HG03280 (cell line): ENCODE measurements around the gene IL36RN.
"Not testable (repeated sequence)": the region's sequence is repeated elsewhere in the genome, so short reads cannot be mapped to it uniquely, and the experiment has no call there.

Experiments
- ATAC-seq: cut with Tn5 transposase; IDR thresholded peaks from one replicate; pipeline ENCODE4 v1.9.1; 2021; ENCODE audit warnings: mild to moderate bottlenecking, moderate library complexity; ENCODE audit not compliant: unreplicated experiment

The IL36RN gene

DNA sequence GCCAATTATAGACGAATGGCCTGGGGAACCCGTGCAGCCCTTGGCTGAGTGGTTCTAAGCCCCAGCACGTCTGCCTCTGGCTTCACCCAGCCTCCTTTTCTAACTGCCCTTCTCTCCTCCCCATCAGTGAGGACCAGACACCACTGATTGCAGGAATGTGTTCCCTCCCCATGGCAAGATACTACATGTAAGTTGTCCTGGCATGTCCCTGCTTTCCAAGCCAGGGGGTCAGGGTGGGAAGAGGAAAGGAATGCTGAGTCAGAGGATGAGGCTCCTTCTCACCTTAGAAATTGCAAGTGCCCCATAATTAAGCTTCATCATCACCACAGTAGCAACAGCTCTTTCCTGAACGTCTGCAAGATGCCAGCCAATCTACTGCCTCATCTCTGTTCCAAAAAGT is 13.6 kb downstream of the IL36RN start:
- no peak for ATAC-seq

DNA sequence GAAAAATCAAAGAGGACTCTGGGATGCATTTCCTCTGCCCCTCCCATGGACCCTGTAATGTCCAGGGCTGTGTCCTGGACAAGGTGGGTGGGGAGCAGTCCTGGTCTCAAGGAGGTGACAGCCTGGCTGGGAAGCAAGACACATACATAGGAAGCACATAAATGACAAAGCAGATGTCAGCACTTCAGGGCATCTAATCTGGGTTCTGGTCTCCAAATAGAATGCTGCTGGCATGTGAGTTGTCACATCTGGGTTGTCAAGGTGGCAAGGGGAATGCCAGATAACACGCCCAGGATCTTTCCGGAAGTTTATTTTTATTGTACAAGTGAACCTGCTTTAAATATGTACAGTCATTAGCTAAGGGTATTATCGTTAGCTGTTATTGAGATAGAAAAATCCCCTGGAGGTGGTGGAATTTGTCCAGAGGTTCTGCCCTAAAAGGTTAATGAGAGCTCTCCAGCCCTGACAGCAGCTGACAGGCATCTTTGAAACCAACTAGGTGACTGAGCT is 14.4 kb downstream of the IL36RN start:
- ATAC-seq = no peak

DNA sequence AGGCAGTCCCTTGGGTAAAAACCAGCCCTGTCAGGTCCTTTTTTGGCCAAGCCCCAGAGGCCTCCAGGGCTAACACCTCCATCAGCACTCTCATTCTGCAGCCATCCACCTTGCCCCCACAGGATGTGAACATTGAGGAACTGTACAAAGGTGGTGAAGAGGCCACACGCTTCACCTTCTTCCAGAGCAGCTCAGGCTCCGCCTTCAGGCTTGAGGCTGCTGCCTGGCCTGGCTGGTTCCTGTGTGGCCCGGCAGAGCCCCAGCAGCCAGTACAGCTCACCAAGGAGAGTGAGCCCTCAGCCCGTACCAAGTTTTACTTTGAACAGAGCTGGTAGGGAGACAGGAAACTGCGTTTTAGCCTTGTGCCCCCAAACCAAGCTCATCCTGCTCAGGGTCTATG is 16.0 kb downstream of the IL36RN start:
- ATAC-seq = no peak

GRCh38 chr2:113075600-113075999 is 16.6 kb downstream of the IL36RN start:
- ATAC-seq = no peak

DNA sequence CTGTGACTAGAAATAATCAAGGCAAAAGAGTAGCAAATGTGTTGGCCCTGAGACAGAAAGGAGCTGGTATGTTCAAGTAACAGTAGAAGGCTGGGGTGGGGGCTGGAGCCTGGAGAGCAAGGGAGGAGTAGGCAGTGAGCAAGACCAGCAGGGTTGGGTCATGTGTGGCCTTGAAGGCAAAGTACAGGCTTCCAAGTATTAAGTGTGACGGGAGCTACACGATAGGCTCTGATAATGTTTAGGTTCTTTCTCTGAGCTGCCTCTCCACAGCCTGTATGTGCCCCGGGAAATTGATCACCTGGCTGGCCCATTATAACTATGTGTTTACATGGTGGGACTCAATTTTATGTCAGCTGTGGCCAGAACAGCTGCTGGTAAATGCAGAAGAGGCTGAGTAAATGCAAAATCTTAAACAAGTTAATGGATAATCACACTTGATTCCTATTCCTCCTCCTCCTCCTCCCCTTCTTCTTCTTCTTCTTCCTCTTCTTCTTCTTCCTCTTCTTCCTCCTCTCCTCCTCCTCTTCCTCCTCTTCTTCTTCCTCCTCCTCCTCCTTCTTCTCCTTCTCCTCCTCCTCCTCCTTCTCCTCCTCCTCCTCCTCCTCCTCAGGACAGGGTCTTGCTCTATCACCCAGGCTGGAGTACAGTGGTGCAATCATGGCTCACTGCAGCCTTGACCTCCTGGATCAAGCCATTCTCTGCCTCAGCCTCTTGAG is 18.1 kb downstream of the IL36RN start:
- ATAC-seq = no peak

DNA sequence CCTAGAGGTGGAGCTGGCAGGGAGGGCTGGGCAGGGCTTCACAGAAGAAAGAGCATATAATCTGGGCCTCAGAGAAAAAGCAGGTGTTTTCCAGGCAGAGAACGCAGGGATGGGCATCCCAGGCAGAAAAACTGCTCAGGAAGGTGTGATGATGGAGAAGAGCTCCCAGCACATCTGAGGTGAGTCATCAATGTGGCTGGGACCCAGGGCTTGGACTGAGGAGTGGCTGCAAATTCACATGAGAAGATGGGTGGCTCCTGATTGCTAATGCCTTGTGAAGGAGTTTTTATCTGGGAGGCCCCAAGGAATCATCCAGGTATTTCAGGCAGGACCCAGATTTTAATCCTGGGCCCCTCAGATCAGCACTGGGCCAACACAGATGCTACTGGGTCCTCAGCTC is 18.9 kb downstream of the IL36RN start:
- ATAC-seq = no peak

- ATAC-seq = no peak
Observed at GRCh38 chr2:113078350-113078839, 19.4 kb downstream of the IL36RN start.

GRCh38 chr2:113079131-113079530 is 20.1 kb downstream of the IL36RN start:
- ATAC-seq = no peak

DNA sequence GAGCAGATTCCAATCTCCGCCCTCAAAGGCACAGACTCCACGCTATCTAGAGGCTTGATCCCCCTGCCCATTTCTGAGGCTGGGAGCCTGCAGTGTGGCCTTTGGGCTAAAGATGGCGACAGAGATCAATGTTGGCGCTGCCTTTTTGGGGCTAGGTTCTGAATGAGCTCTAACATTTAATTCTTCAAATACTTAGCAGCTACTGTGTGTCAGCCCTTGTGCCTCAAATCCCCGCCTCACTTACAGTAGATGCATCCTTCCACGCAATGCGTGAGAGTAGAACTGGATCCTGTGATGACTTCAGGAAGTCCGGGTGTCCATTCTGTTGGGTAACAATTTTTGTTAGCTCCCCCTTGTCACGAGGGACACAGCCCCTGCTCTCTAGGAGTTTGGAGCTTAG is 21.1 kb downstream of the IL36RN start:
- ATAC-seq = no peak

GRCh38 chr2:113081488-113082210 is 22.7 kb downstream of the IL36RN start:
- no peak for ATAC-seq

DNA sequence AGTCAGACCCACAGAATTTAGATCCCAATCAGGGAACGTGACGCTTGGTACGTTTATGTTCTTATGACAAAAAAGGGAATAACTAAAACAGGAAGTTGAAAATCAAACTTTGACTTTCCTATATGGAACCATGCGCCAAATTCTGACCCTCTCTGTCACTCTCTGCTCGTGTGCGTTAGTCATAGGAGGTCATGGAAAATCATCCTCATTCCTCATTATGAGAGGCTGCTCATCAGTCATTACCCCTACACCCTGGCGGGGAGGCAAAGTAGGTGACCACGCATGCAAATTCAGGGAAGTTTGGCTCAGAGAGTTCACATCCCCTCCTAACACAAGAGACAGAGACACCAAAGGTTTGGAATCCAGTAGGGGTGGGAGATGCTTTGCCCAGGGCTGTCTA is 24.3 kb downstream of the IL36RN start:
- ATAC-seq = no peak

DNA sequence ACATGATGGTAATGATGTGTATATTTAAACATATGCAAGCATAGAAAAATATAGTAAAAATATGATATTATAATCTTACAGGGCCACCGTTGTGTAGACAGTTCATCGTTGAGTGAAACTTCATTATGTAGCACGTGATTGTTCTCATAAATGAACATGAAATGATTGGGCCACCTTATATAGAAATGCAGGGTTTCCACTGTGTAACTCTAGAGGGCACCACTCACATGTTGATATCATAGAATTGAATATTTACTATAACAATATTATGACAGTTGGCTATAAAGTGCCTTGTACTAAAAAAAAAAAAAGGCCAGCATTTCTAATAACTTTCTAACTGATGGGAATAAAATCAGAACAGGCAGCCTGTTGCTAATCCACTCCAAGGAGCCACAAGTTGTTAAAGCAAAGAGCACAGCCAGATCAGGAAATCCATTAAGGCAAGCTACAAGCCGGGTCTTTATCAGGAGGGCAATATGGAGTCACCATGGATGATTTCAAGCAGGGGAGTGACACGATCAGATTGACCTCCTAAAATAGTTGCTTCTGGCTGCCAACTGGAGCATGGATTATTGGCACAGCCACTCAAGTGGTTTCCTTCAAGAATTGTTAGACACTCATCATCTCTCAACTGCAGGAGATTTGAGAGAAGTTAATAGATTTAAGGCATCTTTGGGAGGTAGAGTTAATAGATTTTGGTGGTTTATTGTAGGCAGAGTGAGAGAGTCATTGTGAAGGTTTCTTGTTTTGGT is 25.4 kb downstream of the IL36RN start:
- ATAC-seq = no peak

DNA sequence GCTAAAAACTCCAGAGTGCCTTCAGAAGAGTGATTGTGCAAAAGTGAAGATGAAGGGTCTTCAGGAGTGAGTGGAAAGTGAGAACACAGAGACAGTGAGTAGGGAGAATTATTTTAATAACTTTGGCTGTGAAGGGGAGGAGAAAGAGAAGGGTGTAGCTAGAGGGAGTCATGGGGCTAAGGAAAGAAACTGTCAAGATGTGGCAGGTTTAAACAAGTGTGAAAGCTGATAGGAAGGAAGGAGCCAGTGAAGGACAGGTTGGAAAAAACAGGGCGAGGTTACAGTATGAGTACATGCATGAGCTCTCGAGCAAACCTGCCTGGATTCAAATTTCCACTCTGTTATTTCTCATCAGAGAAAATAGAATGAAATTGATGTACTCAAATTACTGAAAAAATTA is 26.5 kb downstream of the IL36RN start:
- ATAC-seq = no peak

- ATAC-seq = no peak
Observed at GRCh38 chr2:113088213-113088992, 29.4 kb downstream of the IL36RN start.

DNA sequence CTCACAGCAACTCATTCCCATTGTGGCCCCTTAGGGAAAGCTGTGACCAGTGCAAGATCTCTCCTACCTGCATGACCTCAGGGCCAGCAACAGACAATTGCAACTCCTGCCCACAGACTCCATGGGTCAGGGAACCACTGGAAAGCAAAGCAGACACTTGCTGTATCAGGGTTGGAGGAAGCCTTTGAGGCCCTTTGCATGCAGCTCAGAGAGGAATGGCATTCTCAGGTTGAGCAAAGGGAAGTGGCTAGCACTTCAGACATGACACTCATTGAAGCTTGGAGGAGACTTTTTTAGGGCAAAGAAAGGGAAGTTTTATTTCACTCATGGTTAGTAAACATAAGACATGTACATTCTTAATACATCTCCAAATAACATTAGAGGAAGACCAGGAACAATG is 30.9 kb downstream of the IL36RN start:
- ATAC-seq = no peak

DNA sequence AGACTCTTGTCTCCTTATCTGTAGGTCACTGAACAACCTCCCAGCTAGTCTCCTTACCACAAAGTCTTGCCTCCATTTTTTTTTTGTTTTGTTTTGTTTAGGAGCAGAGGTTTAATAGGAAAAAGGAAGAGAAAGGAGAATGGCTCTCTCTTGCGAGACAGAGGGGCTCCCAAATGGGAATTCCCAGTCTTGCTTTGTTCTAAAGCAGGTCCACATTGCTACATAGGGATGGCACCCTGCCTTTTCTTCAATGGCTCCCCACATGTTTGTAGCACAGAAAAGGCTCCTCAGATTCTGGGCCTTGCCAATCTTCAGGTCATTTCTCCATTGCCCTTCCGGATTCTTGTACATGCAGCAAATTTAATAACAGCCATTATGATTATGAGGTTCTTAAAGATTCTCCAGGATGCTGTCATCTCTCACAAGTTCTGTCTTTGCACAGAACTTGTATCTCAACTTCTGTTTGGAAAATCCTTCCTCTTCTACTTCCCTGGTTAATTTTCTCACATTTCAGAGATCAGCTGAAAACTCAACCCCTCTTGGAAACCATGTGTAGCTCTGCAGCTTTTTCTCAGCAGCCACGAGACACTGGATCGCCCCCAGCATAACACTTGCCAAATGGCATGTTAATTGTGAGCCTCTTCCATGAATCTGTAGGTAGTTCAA is 32.4 kb downstream of the IL36RN start:
- no peak for ATAC-seq

- no peak for ATAC-seq
Observed at GRCh38 chr2:113092864-113093612, 34.0 kb downstream of the IL36RN start.

DNA sequence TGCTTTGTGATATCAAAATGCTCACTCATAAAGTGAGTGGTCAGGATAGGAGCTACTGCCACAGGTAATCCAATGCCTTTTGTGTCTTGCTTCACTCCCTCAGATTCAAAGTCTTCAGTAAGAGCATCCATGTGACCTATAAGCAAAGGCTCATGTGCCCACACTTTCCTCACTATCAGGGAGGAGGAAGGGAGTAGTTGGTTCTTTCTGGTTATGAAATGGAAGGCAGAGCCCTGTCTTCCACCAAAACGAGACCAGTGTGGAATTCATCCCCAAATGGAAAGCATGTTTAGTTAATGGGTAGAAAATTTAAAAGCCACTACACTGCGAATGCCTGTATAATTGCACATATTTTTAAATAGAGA is 34.6 kb downstream of the IL36RN start:
- ATAC-seq = no peak

DNA sequence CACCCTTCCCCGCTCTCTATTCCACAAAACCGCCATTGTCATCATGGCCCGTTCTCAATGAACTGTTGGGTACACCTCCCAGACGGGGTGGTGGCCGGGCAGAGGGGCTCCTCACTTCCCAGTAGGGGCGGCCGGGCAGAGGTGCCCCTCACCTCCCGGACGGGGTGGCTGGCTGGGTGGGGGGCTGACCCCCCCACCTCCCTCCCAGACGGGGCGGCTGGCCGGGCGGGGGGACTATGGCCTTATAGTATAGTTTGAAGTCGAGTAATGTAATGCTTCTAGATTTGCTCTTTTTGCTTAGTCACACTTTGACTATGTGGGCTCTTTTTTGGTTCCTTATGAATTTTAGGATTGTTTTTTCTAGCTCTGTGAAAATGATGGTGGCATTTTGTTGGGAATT is 37.3 kb downstream of the IL36RN start:
- not testable (repeated sequence) for ATAC-seq
